Measurements from ENCODE around the gene MROH8.

The MROH8 gene

DNA sequence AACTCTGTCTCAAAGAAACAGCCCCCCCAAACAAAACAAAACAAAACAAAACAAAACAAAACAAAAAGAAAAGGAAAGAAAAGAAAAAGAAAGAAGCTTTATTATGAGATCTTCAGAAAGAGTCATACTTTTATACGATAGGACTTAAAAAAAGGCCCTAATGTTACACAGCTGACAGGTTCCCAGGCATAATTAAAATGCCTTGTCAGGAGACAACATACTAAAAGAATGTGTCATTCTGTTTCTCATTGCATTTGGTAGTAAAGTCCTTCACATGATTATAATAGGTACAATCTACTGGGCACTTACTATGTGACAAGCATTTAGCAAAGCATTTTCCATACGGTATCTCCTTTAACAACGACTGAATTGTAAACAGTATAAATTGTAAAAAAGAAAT, 36.6 kb downstream of the MROH8 start:
- Histone ChIP-seq H3K27ac (ENCODE audit: extremely low read depth, low read depth, low read length) (no peak overlapping the region), H3K4me3 (ENCODE audit: low read depth, low read length) (no peak overlapping the region), H3K9me3 (ENCODE audit: control insufficient read depth, insufficient read depth, low read depth, low read length) (no peaks in the 10 kb centered on the region), H3K4me1 (ENCODE audit: control insufficient read depth, insufficient read depth, low read length) (no peaks in the 10 kb centered on the region), H3K36me3 (ENCODE audit: control insufficient read depth in 2 of 2, insufficient read depth in 1 of 2, low read length in 2 of 2) (no peaks in the 10 kb centered on the region)
- TF ChIP-seq ZBTB17 (tag by site-specific recombination; IDR thresholded peaks at IDR 0.05) (no peak), ZNF138 (tag by site-specific recombination; IDR thresholded peaks at IDR 0.05; ENCODE audit: borderline replicate concordance) (no peak), ZNF621 (tag by site-specific recombination; IDR thresholded peaks at IDR 0.05) (no peak), ZNF157 (tag by site-specific recombination; IDR thresholded peaks at IDR 0.05) (no peak), ZNF335 (tag by site-specific recombination; conservative IDR thresholded peaks at IDR 0.05) (no peak), ZSCAN30 (tag by site-specific recombination; IDR thresholded peaks at IDR 0.05) (no peak), ZNF266 (tag by site-specific recombination; IDR thresholded peaks at IDR 0.05; ENCODE audit: low read depth) (no peak), ZNF777 (tag by site-specific recombination; IDR thresholded peaks at IDR 0.05; ENCODE audit: borderline replicate concordance) (no peak), HIC1 (tag by site-specific recombination; IDR thresholded peaks at IDR 0.05) (no peak), ZNF692 (tag by site-specific recombination; IDR thresholded peaks at IDR 0.05) (no peak), ZNF155 (tag by site-specific recombination; IDR thresholded peaks at IDR 0.05) (no peak), KLF7 (tag by site-specific recombination; IDR thresholded peaks at IDR 0.05; ENCODE audit: borderline replicate concordance) (no peak), ZNF560 (tag by site-specific recombination; IDR thresholded peaks at IDR 0.05; ENCODE audit: borderline replicate concordance) (no peak)
- TF ChIP-seq, protein P1, sequence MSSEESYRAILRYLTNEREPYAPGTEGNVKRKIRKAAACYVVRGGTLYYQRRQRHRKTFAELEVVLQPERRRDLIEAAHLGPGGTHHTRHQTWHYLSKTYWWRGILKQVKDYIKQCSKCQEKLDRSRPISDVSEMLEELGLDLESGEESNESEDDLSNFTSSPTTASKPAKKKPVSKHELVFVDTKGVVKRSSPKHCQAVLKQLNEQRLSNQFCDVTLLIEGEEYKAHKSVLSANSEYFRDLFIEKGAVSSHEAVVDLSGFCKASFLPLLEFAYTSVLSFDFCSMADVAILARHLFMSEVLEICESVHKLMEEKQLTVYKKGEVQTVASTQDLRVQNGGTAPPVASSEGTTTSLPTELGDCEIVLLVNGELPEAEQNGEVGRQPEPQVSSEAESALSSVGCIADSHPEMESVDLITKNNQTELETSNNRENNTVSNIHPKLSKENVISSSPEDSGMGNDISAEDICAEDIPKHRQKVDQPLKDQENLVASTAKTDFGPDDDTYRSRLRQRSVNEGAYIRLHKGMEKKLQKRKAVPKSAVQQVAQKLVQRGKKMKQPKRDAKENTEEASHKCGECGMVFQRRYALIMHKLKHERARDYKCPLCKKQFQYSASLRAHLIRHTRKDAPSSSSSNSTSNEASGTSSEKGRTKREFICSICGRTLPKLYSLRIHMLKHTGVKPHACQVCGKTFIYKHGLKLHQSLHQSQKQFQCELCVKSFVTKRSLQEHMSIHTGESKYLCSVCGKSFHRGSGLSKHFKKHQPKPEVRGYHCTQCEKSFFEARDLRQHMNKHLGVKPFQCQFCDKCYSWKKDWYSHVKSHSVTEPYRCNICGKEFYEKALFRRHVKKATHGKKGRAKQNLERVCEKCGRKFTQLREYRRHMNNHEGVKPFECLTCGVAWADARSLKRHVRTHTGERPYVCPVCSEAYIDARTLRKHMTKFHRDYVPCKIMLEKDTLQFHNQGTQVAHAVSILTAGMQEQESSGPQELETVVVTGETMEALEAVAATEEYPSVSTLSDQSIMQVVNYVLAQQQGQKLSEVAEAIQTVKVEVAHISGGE (tag by site-specific recombination; conservative IDR thresholded peaks at IDR 0.05; ENCODE audit: low read depth), result no peak
- TF ChIP-seq, protein P2, sequence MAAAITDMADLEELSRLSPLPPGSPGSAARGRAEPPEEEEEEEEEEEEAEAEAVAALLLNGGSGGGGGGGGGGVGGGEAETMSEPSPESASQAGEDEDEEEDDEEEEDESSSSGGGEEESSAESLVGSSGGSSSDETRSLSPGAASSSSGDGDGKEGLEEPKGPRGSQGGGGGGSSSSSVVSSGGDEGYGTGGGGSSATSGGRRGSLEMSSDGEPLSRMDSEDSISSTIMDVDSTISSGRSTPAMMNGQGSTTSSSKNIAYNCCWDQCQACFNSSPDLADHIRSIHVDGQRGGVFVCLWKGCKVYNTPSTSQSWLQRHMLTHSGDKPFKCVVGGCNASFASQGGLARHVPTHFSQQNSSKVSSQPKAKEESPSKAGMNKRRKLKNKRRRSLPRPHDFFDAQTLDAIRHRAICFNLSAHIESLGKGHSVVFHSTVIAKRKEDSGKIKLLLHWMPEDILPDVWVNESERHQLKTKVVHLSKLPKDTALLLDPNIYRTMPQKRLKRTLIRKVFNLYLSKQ (tag by site-specific recombination; IDR thresholded peaks at IDR 0.05; ENCODE audit: borderline replicate concordance), result no peak
- POLR2A ChIA-PET, result interaction anchor here (0.6 kb wide), 1 partner anchor 100 kb away, joined by 7 read pairs; no protein-coding TSS in a partner anchor
- CTCF ChIA-PET, result no interaction called here

DNA sequence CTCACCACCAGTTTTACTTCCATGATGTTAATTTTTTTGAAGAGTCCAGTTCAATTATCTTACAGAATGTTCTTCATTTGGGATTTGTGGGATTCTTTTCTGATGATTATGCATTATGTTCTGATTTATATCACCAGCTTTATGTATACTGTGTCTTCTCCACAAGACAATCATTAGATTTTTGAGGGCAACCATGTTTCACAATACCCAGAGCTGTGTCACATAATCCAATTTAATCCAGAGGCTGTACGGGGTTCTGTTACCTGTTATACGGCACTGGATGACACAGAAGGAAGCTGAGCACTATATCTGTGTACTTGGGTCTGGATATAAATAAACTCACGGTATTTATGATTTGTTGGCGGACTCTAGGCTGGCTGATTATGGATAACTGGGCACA, 41.8 kb downstream of the MROH8 start:
- TF ChIP-seq ZNF658 (tag by site-specific recombination; IDR thresholded peaks at IDR 0.05), result no peak
- TF ChIP-seq ZNF211 (tag by site-specific recombination; IDR thresholded peaks at IDR 0.05; ENCODE audit: low read depth), result no peak
- TF ChIP-seq ZNF473 (tag by site-specific recombination; IDR thresholded peaks at IDR 0.05), result no peak
- TF ChIP-seq ZNF350 (tag by site-specific recombination; IDR thresholded peaks at IDR 0.05), result no peak
- no peak for TF ChIP-seq SCRT1 (tag by site-specific recombination; IDR thresholded peaks at IDR 0.05; ENCODE audit: borderline replicate concordance)
- TF ChIP-seq ZNF707 (tag by site-specific recombination; IDR thresholded peaks at IDR 0.05), result no peak
- TF ChIP-seq ZNF433 (tag by site-specific recombination; IDR thresholded peaks at IDR 0.05; ENCODE audit: low read depth), result no peak
- Histone ChIP-seq H3K4me3 (ENCODE audit: low read depth, low read length) (no peak overlapping the region), H3K9me3 (ENCODE audit: control insufficient read depth, insufficient read depth, low read depth, low read length) (no peaks in the 10 kb centered on the region), H3K27ac (ENCODE audit: extremely low read depth, low read depth, low read length) (no peak overlapping the region), H3K36me3 (ENCODE audit: control insufficient read depth in 2 of 2, insufficient read depth in 1 of 2, low read length in 2 of 2) (no peaks in the 10 kb centered on the region), H3K4me1 (ENCODE audit: control insufficient read depth, insufficient read depth, low read length) (no peaks in the 10 kb centered on the region)
- CTCF ChIA-PET, result interaction anchor here (0.6 to 1.2 kb wide), 4 partner anchors 41 to 383 kb away, joined by 3 read pairs; partner anchors contain the start of genes MROH8 and RPN2
- POLR2A ChIA-PET, result no interaction called here
